Body of pancreas (tissue), 4 donors: ENCODE measurements around the gene APC2. TPM values are rescaled to one million over a fixed set of nuclear protein-coding genes. Genes with fewer than 3 reads are reported as not detected.

Experiments
- ATAC-seq: fragments of 150-250 bp; one replicate; pipeline ENCODE4 v1.9.1; 2016
- DNase-seq, 4 donors: peaks; one replicate each; pipeline ENCODE4 v3.0.0-alpha.2; 2019
- H3K27ac ChIP-seq, 4 donors: fragments of 200-600 bp; sonication (generic); 1 replicate in 3 of 4; 2 replicates in 1 of 4; pipeline versions ENCODE4 v1.5.1 to v1.6.1; 2016 to 2019; ENCODE audit warnings: mild to moderate bottlenecking in 1 of 4, mixed read lengths in 1 of 4, moderate library complexity in 1 of 4
- H3K27me3 ChIP-seq, 2 donors: fragments of 200-600 bp; sonication (generic); one replicate each; pipeline ENCODE4 v1.6.0; 2016; ENCODE audit warnings: mild to moderate bottlenecking in 1 of 2
- H3K36me3 ChIP-seq, 2 donors: fragments of 200-600 bp; sonication (generic); replicated peaks in 1 of 2; 2 replicates each; pipeline ENCODE4 v1.5.1; 2016; ENCODE audit warnings: low read depth in 2 of 2; ENCODE audit not compliant: insufficient read depth in 1 of 2
- H3K4me1 ChIP-seq: fragments of 200-600 bp; sonication (generic); one replicate; pipeline ENCODE4 v1.6.0; 2016
- H3K4me3 ChIP-seq, 2 donors: fragments of 200-600 bp; sonication (generic); 1 replicate in 1 of 2; 2 replicates in 1 of 2; pipeline ENCODE4 v1.5.1; 2016 to 2019
- H3K9me3 ChIP-seq, 3 donors: fragments of 200-600 bp; sonication (generic); 1 replicate in 2 of 3; 2 replicates in 1 of 3; pipeline ENCODE4 v1.5.1; 2016
- POLR2A ChIP-seq, 3 donors: fragments of 450-650 bp; IDR thresholded peaks; one replicate each; pipeline ENCODE4 v1.6.1; 2016; ENCODE audit warnings: antibody characterized with exemption in 3 of 3, mild to moderate bottlenecking in 2 of 3
- WGBS, 2 donors: methylation state at CpG; one replicate each; pipeline ENCODE4 v1.1.5; 2017; 5-methylcytosine and 5-hydroxymethylcytosine counted together
- intact Hi-C: fragments of 100-400 bp; cut with DNase I; formaldehyde crosslinking; loops from one replicate; pipeline ENCODE4 v1.15.1; 2023
- total RNA-seq, 2 donors: library from RNA; depleted of rRNA; stranded (reverse); fragments of >200 nt; gene quantifications; one replicate each; pipeline ENCODE4 v1.1.0, GENCODE V29; 2016
- TF ChIP-seq, protein P1 (sequence below), 7 experiments: fragments of 450-650 bp in 4 of 7; fragments of 200-600 bp in 3 of 7; sonication (generic) in 3 of 7; IDR thresholded peaks; one replicate each; pipeline ENCODE4 v1.5.1; 2016 to 2019; ENCODE audit warnings: antibody characterized with exemption in 7 of 7

APC2 gene
- total RNA-seq, 2 donors from 2014 or later: 0.26 TPM; not detected in 1

DNA sequence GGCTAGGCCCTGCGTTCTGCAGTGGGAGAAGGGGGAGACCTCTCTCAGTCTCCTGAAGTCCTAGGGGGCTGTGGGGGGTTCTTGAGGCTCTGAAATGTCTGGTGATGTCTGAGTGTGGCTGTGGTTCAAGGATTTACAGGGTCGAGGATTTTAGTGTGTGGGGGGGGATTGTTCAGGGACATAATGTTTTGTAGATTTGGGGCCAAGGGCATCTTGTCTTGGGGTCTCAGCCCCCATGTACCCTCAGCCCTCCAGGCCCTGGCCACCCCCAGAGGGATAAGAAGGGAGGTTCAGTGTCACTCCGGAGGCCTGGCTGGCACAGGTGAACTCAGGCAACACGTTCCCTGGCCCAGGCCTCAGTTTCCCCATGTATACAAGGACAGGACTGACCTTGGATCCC is 2.4 kb upstream of the APC2 start:
- Histone ChIP-seq H3K36me3 (no peaks in the 10 kb centered on the region), H3K9me3 (no peaks in the 10 kb centered on the region), H3K4me3 (no peak overlapping the region), H3K27me3 (peaks cover 4 to 62% of the 10 kb centered on the region in 2 donors), H3K4me1 (peaks cover 26% of the 10 kb centered on the region), H3K27ac (no peak overlapping the region)
- intact Hi-C loops: no loop called here
- no peak for DNase-seq
- ATAC-seq: no peak
- WGBS, 2 donors: 10 to 20% methylated on average over 2 to 4 of the region's 4 CpGs
- TF ChIP-seq POLR2A (IDR thresholded peaks at IDR 0.05): no peak
- TF ChIP-seq, protein P1, sequence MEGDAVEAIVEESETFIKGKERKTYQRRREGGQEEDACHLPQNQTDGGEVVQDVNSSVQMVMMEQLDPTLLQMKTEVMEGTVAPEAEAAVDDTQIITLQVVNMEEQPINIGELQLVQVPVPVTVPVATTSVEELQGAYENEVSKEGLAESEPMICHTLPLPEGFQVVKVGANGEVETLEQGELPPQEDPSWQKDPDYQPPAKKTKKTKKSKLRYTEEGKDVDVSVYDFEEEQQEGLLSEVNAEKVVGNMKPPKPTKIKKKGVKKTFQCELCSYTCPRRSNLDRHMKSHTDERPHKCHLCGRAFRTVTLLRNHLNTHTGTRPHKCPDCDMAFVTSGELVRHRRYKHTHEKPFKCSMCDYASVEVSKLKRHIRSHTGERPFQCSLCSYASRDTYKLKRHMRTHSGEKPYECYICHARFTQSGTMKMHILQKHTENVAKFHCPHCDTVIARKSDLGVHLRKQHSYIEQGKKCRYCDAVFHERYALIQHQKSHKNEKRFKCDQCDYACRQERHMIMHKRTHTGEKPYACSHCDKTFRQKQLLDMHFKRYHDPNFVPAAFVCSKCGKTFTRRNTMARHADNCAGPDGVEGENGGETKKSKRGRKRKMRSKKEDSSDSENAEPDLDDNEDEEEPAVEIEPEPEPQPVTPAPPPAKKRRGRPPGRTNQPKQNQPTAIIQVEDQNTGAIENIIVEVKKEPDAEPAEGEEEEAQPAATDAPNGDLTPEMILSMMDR (IDR thresholded peaks at IDR 0.05): no peak

DNA sequence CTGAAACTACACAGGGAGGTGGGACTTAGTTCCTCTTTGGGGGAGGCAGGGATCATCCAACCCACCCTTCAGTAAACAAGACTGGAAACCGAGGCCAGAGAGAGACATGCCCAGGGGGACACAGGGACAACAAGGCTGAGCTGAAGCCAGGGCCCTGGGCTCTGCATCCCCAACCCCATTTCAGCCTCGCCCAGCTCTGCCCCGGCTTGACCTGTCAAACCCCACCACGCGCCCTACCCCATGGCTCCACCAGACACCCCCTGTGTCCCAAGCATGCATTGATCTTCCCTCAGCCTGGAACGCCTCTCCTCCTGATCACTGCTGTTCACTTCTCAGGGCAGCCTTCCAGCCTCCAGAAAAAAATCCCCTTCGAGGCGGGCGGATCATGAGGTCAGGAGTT is 2.0 kb upstream of the APC2 start:
- H3K4me1 ChIP-seq: peaks cover 31% of the 10 kb centered on the region
- H3K4me3 ChIP-seq: no peak overlapping the region
- 70 to 74% methylated on average over 9 of the region's 9 CpGs for WGBS, 2 donors
- no peaks in the 10 kb centered on the region for H3K9me3 ChIP-seq
- H3K27ac ChIP-seq: no peak overlapping the region
- no peak for DNase-seq
- H3K36me3 ChIP-seq: no peaks in the 10 kb centered on the region
- TF ChIP-seq, protein P1 (IDR thresholded peaks at IDR 0.05): no peak
- TF ChIP-seq POLR2A (IDR thresholded peaks at IDR 0.05): no peak
- H3K27me3 ChIP-seq: peaks cover 4 to 67% of the 10 kb centered on the region in 2 donors
- intact Hi-C loops: no loop called here
- no peak for ATAC-seq

DNA sequence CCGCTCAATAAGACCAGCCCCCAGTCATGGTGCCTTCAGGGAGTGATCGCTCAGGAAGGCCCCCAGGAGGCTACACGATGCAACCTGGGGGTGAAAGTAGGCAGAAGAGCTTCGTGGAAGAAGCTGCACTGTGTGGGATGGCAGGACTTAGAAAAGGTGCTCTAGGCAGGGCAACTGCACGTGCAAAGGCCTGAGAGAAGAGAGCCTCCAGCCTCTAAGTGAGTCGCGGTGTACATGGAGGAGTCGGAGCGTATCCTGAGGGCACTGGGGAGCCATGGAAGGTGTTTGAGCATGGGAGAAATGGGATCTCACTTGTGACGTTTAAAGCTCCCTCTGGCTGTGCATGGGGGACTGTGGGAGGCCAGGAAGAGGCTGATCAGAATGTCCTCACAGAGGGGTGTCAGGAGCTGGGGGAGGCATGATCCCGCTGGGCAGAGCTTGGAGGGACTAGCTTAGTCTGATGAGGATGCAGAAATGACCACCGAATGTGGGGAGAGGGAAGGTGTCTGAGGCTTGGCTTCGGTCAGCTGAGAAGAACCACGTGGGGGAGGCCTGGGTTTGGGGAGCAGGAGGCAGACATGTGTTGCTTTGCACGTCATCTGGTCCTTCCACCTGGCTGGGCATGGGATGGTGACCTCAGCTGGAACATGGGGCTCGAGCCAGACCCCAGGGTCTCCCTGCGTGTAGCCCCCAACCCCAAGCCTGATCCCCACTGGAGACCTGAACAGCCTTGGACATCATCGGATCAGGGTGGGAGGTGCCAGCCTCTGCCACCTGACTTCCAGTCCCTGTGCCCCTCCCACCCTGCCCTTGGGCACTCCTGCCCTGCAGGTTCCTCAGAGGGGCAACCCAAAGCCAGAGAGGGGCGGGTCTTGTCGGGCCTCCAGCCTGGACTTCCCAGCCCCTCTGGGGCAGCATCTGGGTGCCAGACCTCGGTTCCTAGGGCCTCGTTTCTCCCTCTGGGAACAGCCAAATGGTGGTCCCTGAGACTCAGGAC is 1.1 kb downstream of the APC2 start:
- intact Hi-C loops: no loop called here
- H3K36me3 ChIP-seq: no peaks in the 10 kb centered on the region
- no peak for DNase-seq

DNA sequence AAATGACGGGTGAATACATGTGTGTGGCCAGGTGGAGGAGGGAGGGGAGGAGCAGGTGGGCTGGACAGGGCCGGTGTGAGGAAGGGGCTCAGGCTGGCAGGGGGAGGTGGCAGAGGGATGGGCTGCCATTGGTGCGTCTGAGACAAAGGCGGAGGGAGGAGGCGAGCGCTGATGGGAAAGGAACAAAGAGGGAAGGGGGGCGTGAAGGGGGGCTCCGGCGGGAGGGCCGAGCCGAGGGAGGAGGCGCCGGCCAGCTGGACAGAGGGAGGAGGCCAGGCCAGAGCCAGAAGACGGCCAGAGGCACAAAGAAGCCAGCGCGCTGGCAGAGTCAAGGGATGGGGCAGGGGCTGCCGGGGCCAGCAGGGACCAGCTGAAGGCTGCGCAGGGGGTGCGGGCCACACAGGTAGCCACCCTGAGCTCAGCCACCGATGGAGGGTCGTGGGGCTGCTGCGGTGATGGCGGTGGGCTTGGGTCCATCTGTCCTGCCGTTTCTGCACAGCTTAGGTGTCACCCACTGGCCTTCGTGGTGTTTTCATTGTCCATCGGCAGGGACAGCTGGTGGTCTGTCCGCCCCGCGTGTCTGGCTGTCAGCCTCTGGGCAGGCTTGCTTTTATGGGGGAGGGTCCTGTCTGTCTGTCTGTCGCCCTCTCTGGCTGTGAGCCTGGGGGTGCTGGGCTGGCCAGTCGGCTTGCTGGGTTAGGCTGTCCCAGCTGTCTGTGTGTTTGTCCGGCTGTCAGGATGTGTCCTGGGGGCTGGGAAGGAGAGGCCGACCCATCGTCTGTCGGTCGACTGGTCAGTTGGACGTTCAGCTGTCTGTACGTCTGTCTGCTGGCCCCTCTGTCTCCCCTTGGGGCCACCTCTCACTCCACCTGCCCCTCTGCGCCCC is 2.2 kb downstream of the APC2 start:
- no peak for TF ChIP-seq POLR2A (IDR thresholded peaks at IDR 0.05)
- TF ChIP-seq, protein P1 (IDR thresholded peaks at IDR 0.05): no peak
- WGBS, 2 donors: 23% methylated on average over 26 to 39 of the region's 39 CpGs
- Histone ChIP-seq H3K27me3 (peaks cover 4 to 69% of the 10 kb centered on the region in 2 donors), H3K4me3 (no peak overlapping the region), H3K4me1 (peaks cover 42% of the 10 kb centered on the region), H3K27ac (no peak overlapping the region), H3K9me3 (no peaks in the 10 kb centered on the region), H3K36me3 (no peaks in the 10 kb centered on the region)
- intact Hi-C loops: no loop called here
- ATAC-seq (no peak), DNase-seq (no peak)

More for the DNA sequence above, 1.1 kb downstream of the APC2 start:
- no peak overlapping the region for H3K4me3 ChIP-seq
- peaks cover 42% of the 10 kb centered on the region for H3K4me1 ChIP-seq
- no peaks in the 10 kb centered on the region for H3K9me3 ChIP-seq
- TF ChIP-seq, protein P1 (IDR thresholded peaks at IDR 0.05): no peak
- TF ChIP-seq POLR2A (IDR thresholded peaks at IDR 0.05): no peak
- WGBS, 2 donors: 47 to 58% methylated on average over 15 to 22 of the region's 22 CpGs
- H3K27ac ChIP-seq: no peak overlapping the region
- ATAC-seq: no peak
- H3K27me3 ChIP-seq: peaks cover 4 to 69% of the 10 kb centered on the region in 2 donors
